ENCODE results near the gene CALR.
"Not testable (repeated sequence)": the region's sequence is repeated elsewhere in the genome, so short reads cannot be mapped to it uniquely, and the experiment has no call there.

The CALR gene

GRCh38 chr19:12935071-12935470 lies 3.3 kb upstream of the CALR start:
- no peak for DNase-seq

DNA sequence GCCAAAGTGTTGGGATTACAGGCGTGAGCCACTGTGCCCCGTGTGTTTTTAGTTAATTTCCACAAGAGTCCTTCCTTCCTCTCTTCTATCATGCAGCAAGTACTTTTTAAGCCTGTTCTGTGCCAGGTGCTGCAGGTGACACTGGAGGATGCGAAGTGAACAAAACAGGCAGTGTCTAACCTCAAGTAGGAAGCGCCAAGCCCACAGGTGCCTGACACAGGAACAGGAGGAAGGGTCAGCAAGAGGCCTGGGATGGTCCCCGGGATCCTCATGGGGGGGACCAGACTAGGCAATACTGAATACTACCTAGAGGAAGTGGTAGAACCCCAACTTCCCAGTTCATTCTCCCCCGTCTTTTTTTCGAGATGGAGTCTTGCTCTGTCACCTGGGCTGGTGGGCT lies 1.8 kb upstream of the CALR start:
- DNase-seq = no peak

DNA sequence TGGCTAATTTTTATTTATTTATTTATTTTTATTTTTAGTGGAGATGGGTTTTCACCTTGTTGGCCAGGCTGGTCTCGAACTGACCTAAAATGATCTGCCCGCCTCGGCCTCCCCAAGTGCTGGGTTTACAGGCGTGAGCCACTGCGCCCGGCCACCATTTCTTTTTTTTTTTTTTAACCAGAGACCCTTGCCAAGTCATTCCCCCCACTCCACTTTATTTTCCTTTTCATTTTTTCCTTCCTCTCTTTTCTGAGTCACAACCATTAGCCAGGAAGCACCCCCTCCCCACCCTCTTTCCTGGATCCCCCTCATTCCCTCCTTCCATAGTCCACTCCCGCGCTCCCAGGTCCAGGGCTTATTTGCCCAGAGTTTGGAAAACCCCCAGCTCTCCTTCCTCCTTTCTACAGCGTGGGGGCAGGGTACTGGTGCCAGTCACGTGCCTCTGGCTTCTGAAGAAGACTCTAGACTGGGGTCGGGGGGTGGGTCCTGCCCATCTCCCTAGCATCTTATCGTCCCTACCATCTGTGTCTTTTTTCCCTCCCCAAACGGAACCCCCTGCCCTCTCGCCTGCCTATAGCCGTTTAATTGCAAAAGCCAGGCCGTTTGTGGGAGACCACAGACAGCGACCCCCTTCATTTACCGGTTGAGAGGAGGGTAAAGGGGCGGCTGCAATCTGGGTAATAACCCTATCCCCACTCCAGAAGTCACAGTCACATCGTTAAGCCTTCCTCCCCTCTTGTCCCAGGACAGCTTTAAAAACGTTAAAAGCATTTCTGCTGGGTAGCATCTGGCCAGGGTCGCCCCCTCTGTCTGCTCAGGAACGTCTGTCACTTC lies 1.1 kb upstream of the CALR start:
- no peak for DNase-seq

GRCh38 chr19:12938779-12939601 lies 581 bp downstream of the CALR start:
- DNase-seq = peak; percentile 21

DNA sequence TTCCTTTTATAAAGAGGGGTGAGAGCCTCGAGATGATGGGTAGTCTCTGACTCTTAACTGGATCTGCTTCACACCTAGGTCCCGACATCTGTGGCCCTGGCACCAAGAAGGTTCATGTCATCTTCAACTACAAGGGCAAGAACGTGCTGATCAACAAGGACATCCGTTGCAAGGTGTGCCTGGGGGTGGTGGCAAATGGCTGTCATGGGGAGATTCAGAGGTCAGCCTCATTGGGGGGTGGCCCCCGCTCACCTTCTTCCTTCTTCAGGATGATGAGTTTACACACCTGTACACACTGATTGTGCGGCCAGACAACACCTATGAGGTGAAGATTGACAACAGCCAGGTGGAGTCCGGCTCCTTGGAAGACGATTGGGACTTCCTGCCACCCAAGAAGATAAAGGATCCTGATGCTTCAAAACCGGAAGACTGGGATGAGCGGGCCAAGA lies 1.6 kb downstream of the CALR start:
- DNase-seq = no peak

DNA sequence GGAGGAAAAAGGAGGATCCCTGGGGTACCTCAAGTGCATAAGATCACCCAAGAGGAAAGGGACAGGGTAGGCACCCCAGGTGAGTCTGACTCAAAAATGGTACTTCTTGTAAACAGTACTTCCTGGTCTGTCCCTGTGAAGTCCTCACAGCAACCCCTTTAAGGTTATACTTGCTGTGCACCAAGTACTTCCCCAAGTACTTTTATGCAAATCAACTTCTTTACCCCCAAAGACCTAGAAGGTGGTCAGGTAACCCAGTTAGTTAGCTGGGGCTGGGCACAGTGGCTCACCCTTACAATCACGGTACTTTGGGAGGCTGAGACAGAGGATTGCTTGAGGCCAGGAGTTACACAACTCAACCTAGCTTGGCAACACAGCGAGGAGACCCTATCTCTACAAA lies 2.5 kb downstream of the CALR start:
- no peak for DNase-seq

GRCh38 chr19:12943437-12944044 lies 5.1 kb downstream of the CALR start:
- no peak for DNase-seq

- no peak for DNase-seq
Observed at GRCh38 chr19:12944104-12944674, 5.8 kb downstream of the CALR start.

DNA sequence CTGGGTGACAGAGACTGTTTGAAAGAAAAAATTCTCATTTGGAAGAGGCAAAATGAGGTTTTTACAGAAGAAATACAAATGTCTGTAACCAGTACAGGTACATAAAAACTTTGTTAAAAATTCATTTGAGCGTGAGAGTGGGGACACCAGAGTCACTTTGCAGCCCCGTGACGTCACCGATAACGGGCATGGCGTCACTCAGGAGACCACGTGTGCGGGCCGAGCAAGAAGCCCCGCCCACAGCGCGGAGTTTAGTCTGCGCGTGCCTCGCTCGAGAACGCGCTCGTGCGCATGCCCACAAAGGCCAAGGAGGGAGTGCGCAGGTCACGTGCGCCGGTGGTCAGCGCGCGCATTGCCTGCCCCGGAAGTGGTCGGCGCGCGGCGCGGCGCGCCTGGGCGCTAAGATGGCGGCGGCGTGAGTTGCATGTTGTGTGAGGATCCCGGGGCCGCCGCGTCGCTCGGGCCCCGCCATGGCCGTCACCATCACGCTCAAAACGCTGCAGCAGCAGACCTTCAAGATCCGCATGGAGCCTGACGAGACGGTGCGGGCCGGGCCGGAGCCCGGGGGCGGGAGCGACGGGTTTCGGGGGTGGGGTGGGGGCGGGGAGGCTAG lies 7.2 kb downstream of the CALR start, which contains the start of gene RAD23A:
RAD23A (plus strand) TSS at position 384 of the 613 bp plus-strand sequence; CDS start at position 471, 87 bp downstream.
- DNase-seq = peak; percentile 98

DNA sequence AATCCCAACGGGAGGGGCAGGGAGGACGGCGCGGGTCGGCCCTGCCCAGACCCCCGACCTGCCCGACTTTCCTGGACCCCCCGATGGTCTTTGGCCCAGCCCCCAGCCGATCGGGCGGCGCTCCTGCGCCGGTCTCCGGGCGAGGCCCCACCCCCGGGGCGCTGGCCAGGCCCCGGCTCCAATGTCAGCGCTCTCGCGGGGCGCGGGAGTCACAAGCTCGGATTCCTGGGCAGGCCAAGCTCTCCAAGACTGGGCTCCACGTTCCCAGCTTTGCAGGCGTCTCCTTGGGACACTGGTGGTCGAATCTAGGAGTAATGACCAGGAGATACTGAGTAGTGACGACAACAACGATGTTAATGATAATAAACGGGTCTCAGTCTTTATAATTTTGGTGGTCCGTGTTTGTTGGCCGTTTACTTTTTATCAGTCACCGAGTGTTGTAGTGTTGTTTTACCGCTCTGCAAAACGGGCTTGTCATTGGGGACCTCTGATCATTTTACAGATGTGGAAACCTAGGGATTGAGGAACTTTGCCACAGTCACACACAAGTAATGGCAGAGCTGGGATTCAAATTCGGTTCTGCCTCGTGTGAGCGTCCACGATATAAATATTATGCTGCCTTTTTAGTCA lies 7.8 kb downstream of the CALR start:
- DNase-seq = peak; percentile 28

DNA sequence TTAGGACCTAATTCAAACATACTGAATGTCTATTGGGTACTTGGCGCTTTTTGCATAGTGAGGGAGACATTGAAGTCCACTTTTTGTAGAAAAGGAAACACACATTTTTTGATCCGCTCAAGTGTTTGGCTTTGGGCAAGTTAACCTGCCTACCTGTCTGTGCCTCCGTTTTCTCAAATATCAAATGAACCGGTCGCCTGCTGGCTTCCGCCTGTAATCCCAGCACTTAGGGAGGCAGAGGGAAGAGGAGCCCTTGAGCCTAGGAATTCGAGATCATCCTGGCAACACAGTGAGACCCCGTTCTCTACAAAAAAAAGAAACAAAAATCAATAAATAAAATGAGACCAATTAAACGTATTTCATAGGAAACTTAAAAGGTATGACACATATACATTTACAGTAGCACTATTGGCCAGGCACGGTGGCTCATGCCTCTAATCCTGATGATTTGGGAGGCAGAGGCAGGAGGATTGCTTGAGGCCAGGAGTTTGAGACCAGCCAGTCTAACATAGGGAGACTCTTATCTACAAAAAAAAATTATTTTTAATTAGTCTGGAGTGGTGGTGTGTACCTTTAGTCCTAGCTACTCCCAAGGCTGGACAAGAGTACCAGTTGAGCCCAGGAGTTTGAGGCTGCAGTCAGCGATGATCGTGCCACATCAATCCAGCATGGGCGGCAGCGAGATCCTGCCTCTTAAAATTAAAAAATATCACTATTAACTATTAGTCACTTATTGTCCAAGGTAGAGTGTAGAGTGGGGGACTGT lies 8.5 kb downstream of the CALR start:
- DNase-seq = no peak

DNA sequence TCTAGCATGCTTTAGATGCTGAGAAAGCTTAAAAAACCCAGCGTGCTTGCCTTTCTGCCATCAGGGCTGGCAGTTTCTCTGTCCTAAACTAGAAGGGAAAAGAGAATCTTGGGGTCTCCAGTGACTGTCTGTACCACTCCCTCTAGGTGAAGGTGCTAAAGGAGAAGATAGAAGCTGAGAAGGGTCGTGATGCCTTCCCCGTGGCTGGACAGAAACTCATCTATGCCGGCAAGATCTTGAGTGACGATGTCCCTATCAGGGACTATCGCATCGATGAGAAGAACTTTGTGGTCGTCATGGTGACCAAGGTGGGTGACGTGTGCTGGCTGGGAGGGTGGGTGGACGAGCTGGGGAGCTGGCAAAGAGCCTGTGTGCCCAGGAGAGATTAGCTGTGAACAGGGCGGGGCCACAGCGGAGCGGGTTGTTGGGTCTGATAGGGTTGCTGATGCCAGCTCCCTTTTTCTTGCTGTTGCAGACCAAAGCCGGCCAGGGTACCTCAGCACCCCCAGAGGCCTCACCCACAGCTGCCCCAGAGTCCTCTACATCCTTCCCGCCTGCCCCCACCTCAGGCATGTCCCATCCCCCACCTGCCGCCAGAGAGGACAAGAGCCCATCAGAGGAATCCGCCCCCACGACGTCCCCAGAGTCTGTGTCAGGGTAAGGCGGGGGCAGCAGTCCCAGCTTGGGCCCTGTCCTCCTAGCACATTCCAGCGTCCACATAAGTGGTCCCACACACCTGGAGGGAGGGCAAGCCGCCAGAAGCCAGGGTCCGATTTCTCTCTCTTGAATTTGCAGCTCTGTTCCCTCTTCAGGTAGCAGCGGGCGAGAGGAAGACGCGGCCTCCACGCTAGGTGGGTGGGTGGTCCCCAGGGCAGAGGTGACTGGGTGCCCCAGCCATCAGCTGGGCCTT lies 9.5 kb downstream of the CALR start:
- no peak for DNase-seq

DNA sequence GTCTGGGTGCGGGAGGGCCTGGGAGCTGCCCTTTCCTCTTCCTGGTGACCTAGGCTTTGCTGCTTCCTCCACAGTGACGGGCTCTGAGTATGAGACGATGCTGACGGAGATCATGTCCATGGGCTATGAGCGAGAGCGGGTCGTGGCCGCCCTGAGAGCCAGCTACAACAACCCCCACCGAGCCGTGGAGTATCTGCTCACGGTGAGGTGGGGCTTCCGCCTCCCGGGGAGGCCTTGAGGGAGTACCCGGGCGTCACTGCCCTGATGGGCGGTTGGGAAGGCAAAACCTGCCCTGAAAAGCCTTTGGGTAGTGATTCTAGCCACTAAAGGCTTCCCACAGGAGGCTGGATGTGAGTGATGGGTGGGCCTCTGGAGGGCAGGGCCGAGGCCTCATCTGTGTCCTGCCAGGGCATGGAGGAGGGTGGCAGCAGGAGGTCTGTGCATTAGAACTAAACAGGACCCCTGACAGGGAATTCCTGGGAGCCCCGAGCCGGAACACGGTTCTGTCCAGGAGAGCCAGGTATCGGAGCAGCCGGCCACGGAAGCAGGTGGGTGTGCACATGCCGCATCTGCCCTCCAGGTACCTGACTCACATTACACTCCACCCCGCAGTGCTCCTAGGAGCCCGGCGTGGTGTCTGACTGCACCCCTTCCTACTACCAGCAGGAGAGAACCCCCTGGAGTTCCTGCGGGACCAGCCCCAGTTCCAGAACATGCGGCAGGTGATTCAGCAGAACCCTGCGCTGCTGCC lies 10.4 kb downstream of the CALR start:
- DNase-seq = no peak

- no peak for DNase-seq
Observed at GRCh38 chr19:12949363-12950283, 11.2 kb downstream of the CALR start.

DNA sequence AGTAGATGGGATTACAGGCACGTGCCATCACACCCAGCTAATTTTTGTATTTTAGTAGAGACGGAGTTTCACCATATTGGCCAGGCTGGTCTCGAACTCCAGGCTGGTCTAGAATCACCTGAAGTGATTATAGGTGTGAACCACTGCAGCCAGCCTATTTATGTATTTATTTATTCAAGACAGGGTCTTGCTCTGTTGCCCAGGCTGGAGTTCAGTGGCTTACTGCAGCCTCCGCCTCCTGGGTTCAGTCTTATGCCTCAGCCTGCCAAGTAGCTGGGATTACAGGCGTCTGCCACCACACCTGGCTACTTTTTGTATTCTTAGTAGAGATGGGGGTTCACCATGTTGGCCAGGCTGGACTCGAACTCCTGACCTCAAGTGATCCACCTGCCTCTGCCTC lies 13.6 kb downstream of the CALR start:
- not testable (repeated sequence) for DNase-seq

DNA sequence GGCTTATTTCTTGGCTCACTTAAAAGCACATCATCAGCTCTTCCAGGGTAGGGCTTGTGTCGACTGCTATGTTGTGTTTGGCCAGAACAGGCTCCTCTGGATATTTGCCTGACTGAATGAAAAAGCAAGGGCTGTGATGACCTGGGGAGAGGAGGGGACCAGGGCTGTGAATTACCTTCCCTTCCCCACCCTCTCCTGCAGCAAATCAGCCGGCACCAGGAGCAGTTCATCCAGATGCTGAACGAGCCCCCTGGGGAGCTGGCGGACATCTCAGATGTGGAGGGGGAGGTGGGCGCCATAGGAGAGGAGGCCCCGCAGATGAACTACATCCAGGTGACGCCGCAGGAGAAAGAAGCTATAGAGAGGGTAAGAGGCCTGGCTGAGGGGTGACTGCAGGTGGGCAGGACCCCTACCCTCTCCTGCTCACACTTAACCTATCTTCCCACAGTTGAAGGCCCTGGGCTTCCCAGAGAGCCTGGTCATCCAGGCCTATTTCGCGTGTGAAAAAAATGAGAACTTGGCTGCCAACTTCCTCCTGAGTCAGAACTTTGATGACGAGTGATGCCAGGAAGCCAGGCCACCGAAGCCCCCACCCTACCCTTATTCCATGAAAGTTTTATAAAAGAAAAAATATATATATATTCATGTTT lies 14.2 kb downstream of the CALR start:
- no peak for DNase-seq

DNA sequence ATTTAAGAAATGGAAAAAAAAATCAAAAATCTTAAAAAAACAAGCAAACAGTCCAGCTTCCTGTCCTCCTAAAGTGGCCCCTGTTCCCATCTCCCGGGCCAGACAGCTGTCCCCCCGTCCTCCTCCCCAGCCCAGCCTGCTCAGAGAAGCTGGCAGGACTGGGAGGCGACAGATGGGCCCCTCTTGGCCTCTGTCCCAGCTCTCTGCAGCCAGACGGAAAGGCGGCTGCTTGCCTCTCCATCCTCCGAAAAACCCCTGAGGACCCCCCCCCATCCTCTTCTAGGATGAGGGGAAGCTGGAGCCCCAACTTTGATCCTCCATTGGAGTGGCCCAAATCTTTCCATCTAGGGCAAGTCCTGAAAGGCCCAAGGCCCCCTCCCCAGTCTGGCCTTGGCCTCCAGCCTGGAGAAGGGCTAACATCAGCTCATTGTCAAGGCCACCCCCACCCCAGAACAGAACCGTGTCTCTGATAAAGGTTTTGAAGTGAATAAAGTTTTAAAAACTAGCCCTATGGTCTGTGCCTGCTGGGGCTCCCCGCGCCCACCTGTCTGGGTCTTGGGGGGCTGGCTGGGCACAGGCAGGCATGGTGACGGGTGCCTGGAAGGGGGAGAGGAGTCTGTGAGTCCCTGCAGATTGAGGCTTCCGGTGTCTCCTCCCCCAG lies 14.9 kb downstream of the CALR start:
- no peak for DNase-seq
